K562 (cell line): ENCODE data around the gene UBE2O. TPM values are rescaled to one million over a fixed set of nuclear protein-coding genes. Genes with fewer than 3 reads are reported as not detected.
A peak's percentile ranks its signal among the peaks of the same experiment; 100 is the strongest.

Experiments
- ATAC-seq: fragments of 200-7000 bp; cut with Tn5 transposase; 3 replicates; pipeline ENCODE4 v1.9.1; 2020; ENCODE audit warnings: moderate library complexity
- BruUV-seq: library from RNA; stranded (reverse); fragments of 400-500 nt; replicated peaks from 2 replicates; lab custom pipeline; 2021; lab: Mats Ljungman, UMichigan
- CTCF ChIA-PET: fragments of 300-600 bp; formaldehyde crosslinking; extraction: SDS; loops from one replicate; lab custom pipeline; 2021; ENCODE audit warnings: low intra/inter-chr PET ratio; lab: Yijun Ruan, JAX
- POLR2A ChIA-PET: fragments of 300-600, 350-650 bp; sonication (Branson Sonifier 250); formaldehyde crosslinking; extraction: SDS; loops from one replicate; lab custom pipeline; 2021; ENCODE audit warnings: antibody characterized with exemption, inconsistent platforms; lab: Yijun Ruan, JAX
- DNase-seq, 4 experiments: peaks; one replicate each; pipeline versions ENCODE4 v3.0.0 to v3.0.0-alpha.2; 2011 to 2018; ENCODE audit warnings: low spot score in 3 of 4, mixed read lengths in 3 of 4; ENCODE audit errors: extremely low read depth in 1 of 4
- FAIRE-seq: peaks from 2 replicates; lab custom pipeline; 2011; peaks lifted over from hg19 to GRCh38; lab: Jason Lieb, UNC
- H2AFZ ChIP-seq: 2 replicates; pipeline ENCODE4 v1.6.0; 2011; ENCODE audit warnings: low read depth, low read length, control low read depth, inconsistent platforms
- H3K27ac ChIP-seq: fragments of 200-600 bp; 3 replicates; pipeline ENCODE4 v1.8.0; 2011; ENCODE audit warnings: low read depth, mild to moderate bottlenecking, control low read depth, inconsistent platforms, low read length, moderate library complexity, mixed read lengths; ENCODE audit errors: extremely low read depth
- H3K27me3 ChIP-seq, 2 experiments: fragments of 300-600 bp in 1 of 2; 2 replicates in 1 of 2; 3 replicates in 1 of 2; pipeline versions ENCODE4 v1.6.0 to v1.8.0; 2011; ENCODE audit warnings: inconsistent platforms in 2 of 2, low read length in 2 of 2, mild to moderate bottlenecking in 1 of 2, mixed read lengths in 1 of 2, moderate library complexity in 1 of 2; ENCODE audit not compliant: control insufficient read depth in 2 of 2, insufficient read depth in 2 of 2
- H3K36me3 ChIP-seq: fragments of 300-600 bp; 3 replicates; pipeline ENCODE4 v1.8.0; 2011; ENCODE audit warnings: mild to moderate bottlenecking, low read length, inconsistent platforms; ENCODE audit not compliant: control insufficient read depth, insufficient read depth
- H3K4me1 ChIP-seq, 2 experiments: fragments of 200-600 bp in 1 of 2; replicated peaks in 1 of 2; 2 replicates in 1 of 2; 3 replicates in 1 of 2; pipeline versions ENCODE4 v1.5.1 to v1.8.0; 2011; ENCODE audit warnings: inconsistent platforms in 2 of 2, low read length in 2 of 2, mild to moderate bottlenecking in 1 of 2, mixed read lengths in 1 of 2, moderate library complexity in 1 of 2; ENCODE audit not compliant: control insufficient read depth in 2 of 2, insufficient read depth in 2 of 2
- H3K4me2 ChIP-seq: 2 replicates; pipeline ENCODE4 v1.6.1; 2011; ENCODE audit warnings: low read length, control low read depth, inconsistent platforms, mixed read lengths; ENCODE audit not compliant: insufficient read depth
- H3K4me3 ChIP-seq: fragments of 200-600 bp; sonication (generic), shearing (Covaris generic); 2 replicates; pipeline ENCODE4 v1.5.1; 2016; ENCODE audit warnings: control low read depth, inconsistent platforms
- H3K79me2 ChIP-seq: fragments of 200-600 bp; 3 replicates; pipeline ENCODE4 v1.8.0; 2011; ENCODE audit warnings: low read length, inconsistent platforms; ENCODE audit not compliant: control insufficient read depth, insufficient read depth
- H3K9ac ChIP-seq, 2 experiments: 2 replicates each; pipeline versions ENCODE4 v1.6.0 to v1.6.1; 2011; ENCODE audit warnings: low read depth in 2 of 2, low read length in 2 of 2, control low read depth in 1 of 2, inconsistent platforms in 1 of 2, mild to moderate bottlenecking in 1 of 2, mixed read lengths in 1 of 2; ENCODE audit not compliant: insufficient read depth in 1 of 2
- H3K9me1 ChIP-seq: one replicate; pipeline ENCODE4 v1.6.0; 2011; ENCODE audit warnings: inconsistent platforms, mild to moderate bottlenecking, low read length, moderate library complexity; ENCODE audit not compliant: control insufficient read depth, insufficient read depth
- H3K9me3 ChIP-seq: replicated peaks from 2 replicates; pipeline ENCODE4 v1.5.1; 2011; ENCODE audit warnings: low read depth, low read length, inconsistent platforms; ENCODE audit not compliant: control insufficient read depth, insufficient read depth
- H4K20me1 ChIP-seq: replicated peaks from 2 replicates; pipeline ENCODE4 v1.6.1; 2011; ENCODE audit warnings: low read length, inconsistent platforms, mixed read lengths; ENCODE audit not compliant: control insufficient read depth, insufficient read depth
- CEBPG ChIP-seq, 3 experiments: fragments of 200-800 bp in 1 of 3; sonication (Bioruptor generic) in 1 of 3; sonication (generic) in 1 of 3; formaldehyde crosslinking in 1 of 3; IDR thresholded peaks in 2 of 3; conservative IDR thresholded peaks in 1 of 3; 2 replicates each; pipeline versions ENCODE4 v1.6.1 to v1.8.0; 2016 to 2022; ENCODE audit warnings: missing compliant biosample characterization in 2 of 3, missing genetic modification characterization in 2 of 3, mild to moderate bottlenecking in 1 of 3, missing genetic modification reagents in 1 of 3
- KDM5B ChIP-seq: fragments of 200-600 bp; sonication (generic); IDR thresholded peaks from 2 replicates; pipeline ENCODE4 v1.6.1; 2012; ENCODE audit warnings: low read depth, mild to moderate bottlenecking, moderate library complexity, low read length, control low read depth, inconsistent platforms; ENCODE audit not compliant: insufficient replicate concordance
- NBN ChIP-seq: fragments of 450-650 bp; IDR thresholded peaks from 2 replicates; pipeline ENCODE4 v1.6.1; 2016; ENCODE audit warnings: low read depth, mild to moderate bottlenecking
- NFXL1 ChIP-seq: fragments of 450-650 bp; formaldehyde crosslinking; IDR thresholded peaks from 2 replicates; pipeline ENCODE4 v1.4.0; 2021; ENCODE audit warnings: mild to moderate bottlenecking
- POLR2AphosphoS5 ChIP-seq: IDR thresholded peaks from 2 replicates; pipeline ENCODE4 v1.6.1; 2011; ENCODE audit warnings: mild to moderate bottlenecking, low read depth, low read length, moderate library complexity; ENCODE audit not compliant: control insufficient read depth, insufficient read depth
- POLR2G ChIP-seq: fragments of 200-400 bp; formaldehyde crosslinking; IDR thresholded peaks from 2 replicates; pipeline ENCODE4 v1.6.1; 2017; ENCODE audit warnings: low read depth, mild to moderate bottlenecking, antibody characterized with exemption, low read length, moderate library complexity
- STAT5A ChIP-seq: IDR thresholded peaks from 2 replicates; pipeline ENCODE4 v1.6.1; 2012; ENCODE audit warnings: low read length, inconsistent platforms, borderline replicate concordance
- ZNF507 ChIP-seq: conservative IDR thresholded peaks from 2 replicates; pipeline ENCODE4 v1.6.1; 2017; ENCODE audit warnings: missing genetic modification characterization, missing compliant biosample characterization
- WGBS: fragments of 100-300 bp; shearing (Covaris generic); methylation state at CpG from one replicate; pipeline ENCODE4 v1.1.6; 2016; ENCODE audit warnings: low coverage, mixed read lengths; ENCODE audit not compliant: insufficient coverage; ENCODE audit errors: missing lambda C conversion rate; 5-methylcytosine and 5-hydroxymethylcytosine counted together
- in situ Hi-C: fragments of 300-500 bp; cut with MboI; formaldehyde crosslinking; loops from 4 replicates; pipeline ENCODE4 v1.15.0; 2018; ENCODE audit warnings: inconsistent platforms, mixed read lengths
- intact Hi-C: fragments of 100-400 bp; cut with micrococcal nuclease; formaldehyde crosslinking; loops from 2 replicates; pipeline ENCODE4 v1.14.2; 2022
- polyA plus RNA-seq, 8 experiments: library from polyadenylated mRNA; depleted of rRNA in 4 of 8; stranded (reverse) in 5 of 8; unstranded in 3 of 8; fragments of >200 nt; fragmentation: Nextera tagmentation in 2 of 8; fragmentation: Illumina TruSeq in 1 of 8; extraction: Ambion mirVana in 2 of 8; extraction: Trizol in 1 of 8; gene quantifications; 2 replicates each; pipeline versions ENCODE4 v1.2.1 to v1.2.3, GENCODE V29; 2011 to 2014; ENCODE audit warnings: inconsistent platforms in 1 of 8, missing spikeins in 1 of 8
- total RNA-seq, 7 experiments: library from RNA; depleted of rRNA in 6 of 7; stranded (reverse); fragments of >200 nt in 6 of 7; fragmentation: Illumina TruSeq in 2 of 7; extraction: Trizol in 2 of 7; gene quantifications; 2 replicates each; pipeline versions ENCODE4 v1.2.1 to v1.2.3, GENCODE V29; 2011 to 2021; ENCODE audit warnings: low replicate concordance in 1 of 7
- TF ChIP-seq, protein P1 (sequence below): fragments of 150-350 bp; conservative IDR thresholded peaks from 2 replicates; pipeline ENCODE4 v1.6.1; 2014; ENCODE audit warnings: low read length
- TF ChIP-seq, protein P2 (sequence below): fragments of 450-650 bp; IDR thresholded peaks from 2 replicates; pipeline ENCODE4 v1.6.1; 2017; ENCODE audit warnings: mild to moderate bottlenecking, moderate library complexity

The UBE2O gene
- total and polyA plus RNA-seq, 9 of the 15 experiments (the other 6 are each of a cell fraction or from before 2014, with no cell fraction given): 1.6 to 39.7 (median 13.3) TPM

DNA sequence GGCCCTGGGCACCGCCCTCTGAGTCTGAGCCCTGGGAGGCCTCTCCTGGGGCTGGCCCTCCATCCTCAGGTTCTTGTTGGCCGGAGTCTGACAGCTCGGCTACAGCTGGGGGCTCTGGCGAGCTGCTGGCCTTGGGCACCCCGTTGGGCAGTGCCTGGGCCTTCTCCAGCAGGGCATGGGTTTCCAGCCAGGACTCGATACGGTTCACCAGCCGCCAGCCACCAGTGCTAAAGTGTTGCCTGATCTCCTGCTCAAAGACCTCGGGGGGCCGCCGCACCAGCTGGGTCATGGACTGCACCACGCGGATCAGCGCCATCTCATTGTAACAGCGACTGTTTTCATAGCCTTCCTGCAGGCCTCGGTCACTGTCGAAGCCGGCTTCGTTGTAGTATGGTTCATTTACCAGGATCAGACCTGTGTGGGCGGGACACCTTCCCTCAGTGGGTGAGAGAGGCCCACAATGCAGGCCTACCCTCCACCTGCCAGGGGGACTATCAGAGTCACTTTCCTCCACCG lies 61.7 kb downstream of the UBE2O start:
- H3K4me2 ChIP-seq: no peak overlapping the region
- H4K20me1 ChIP-seq: no peaks in the 10 kb centered on the region
- FAIRE-seq: no peak
- ChIA-PET POLR2A (interaction anchor here (0.8 kb wide), 1 partner anchor 21 kb away, joined by 3 read pairs; no protein-coding TSS in a partner anchor), CTCF (no interaction called here)
- in situ Hi-C loops: no loop called here
- no peaks in the 10 kb centered on the region for H3K9me1 ChIP-seq
- H3K36me3 ChIP-seq: peaks cover 71% of the 10 kb centered on the region
- H3K9ac ChIP-seq: no peak overlapping the region
- peak; percentile 38; the same call in 1 of the 2 replicates for TF ChIP-seq POLR2G
- no peak for TF ChIP-seq ZNF507 (tag)
- TF ChIP-seq, all 486 proteins: peak for 1
- peaks cover 12% of the 10 kb centered on the region for H3K79me2 ChIP-seq
- H3K4me3 ChIP-seq: no peak overlapping the region
- H3K27me3 ChIP-seq: no peaks in the 10 kb centered on the region
- H3K27ac ChIP-seq: no peak overlapping the region
- DNase-seq (no peak), ATAC-seq (no peak)
- H2AFZ ChIP-seq: no peak overlapping the region
- peaks cover 5 to 22% of the 10 kb centered on the region in 2 experiments; a peak in 4 of 5 replicates for H3K4me1 ChIP-seq
- no TSS peak for BruUV-seq
- intact Hi-C loops: no loop called here
- WGBS: 96% methylated on average over 14 of the region's 21 CpGs
- no peaks in the 10 kb centered on the region for H3K9me3 ChIP-seq

DNA sequence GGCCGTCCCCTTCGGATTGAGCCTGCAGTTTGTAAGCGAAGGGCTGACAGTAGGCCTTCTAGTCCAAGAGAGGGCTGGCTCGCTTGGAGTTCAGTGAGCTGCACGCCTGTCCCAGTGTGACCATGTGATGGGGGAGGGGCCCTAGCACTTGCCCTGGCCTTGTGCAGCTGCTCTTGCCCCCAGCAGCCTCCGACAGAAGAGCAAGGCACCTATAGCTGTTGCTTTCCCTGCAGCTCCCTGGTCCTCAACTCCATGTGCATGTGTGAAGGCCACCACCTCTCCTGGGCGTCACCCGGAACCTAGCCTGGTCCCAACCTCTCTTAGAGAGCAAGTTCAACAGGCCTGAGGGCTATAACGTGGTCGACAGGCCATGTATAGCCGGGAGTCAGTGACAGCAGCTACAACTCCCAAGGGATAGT lies 62.9 kb downstream of the UBE2O start:
- no peaks in the 10 kb centered on the region for H3K27me3 ChIP-seq
- H3K27ac ChIP-seq: no peak overlapping the region
- no peak overlapping the region for H3K4me3 ChIP-seq
- no peak for DNase-seq
- BruUV-seq: no TSS peak
- intact Hi-C loops (no loop called here), in situ Hi-C loops (no loop called here)
- no peak for ATAC-seq
- no peak for FAIRE-seq
- H3K4me2 ChIP-seq: no peak overlapping the region
- no peak overlapping the region for H2AFZ ChIP-seq
- CTCF ChIA-PET: interaction anchor here (0.6 kb wide), 1 partner anchor 25 kb away, joined by 7 read pairs; no protein-coding TSS in a partner anchor
- POLR2A ChIA-PET: interaction anchor here (0.6 to 3.1 kb wide), 11 partner anchors 8 to 176 kb away, joined by 3 to 13 read pairs (median 3); no protein-coding TSS in a partner anchor
- no peaks in the 10 kb centered on the region for H4K20me1 ChIP-seq
- WGBS: 64% methylated on average over 10 of the region's 11 CpGs
- peaks cover 9 to 34% of the 10 kb centered on the region in 2 experiments for H3K4me1 ChIP-seq
- H3K79me2 ChIP-seq: peaks cover 25% of the 10 kb centered on the region
- peak overlapping the region in 1 of 2 experiments; percentile 74; a peak in 2 of 4 replicates for H3K9ac ChIP-seq
- peaks cover 62% of the 10 kb centered on the region for H3K36me3 ChIP-seq
- no peaks in the 10 kb centered on the region for H3K9me1 ChIP-seq
- H3K9me3 ChIP-seq: no peaks in the 10 kb centered on the region
- 0 out of 2 replicates have a peak, but pooled peaks have one; percentile 16 for TF ChIP-seq POLR2AphosphoS5
- no peak for TF ChIP-seq STAT5A
- TF ChIP-seq, protein P1, sequence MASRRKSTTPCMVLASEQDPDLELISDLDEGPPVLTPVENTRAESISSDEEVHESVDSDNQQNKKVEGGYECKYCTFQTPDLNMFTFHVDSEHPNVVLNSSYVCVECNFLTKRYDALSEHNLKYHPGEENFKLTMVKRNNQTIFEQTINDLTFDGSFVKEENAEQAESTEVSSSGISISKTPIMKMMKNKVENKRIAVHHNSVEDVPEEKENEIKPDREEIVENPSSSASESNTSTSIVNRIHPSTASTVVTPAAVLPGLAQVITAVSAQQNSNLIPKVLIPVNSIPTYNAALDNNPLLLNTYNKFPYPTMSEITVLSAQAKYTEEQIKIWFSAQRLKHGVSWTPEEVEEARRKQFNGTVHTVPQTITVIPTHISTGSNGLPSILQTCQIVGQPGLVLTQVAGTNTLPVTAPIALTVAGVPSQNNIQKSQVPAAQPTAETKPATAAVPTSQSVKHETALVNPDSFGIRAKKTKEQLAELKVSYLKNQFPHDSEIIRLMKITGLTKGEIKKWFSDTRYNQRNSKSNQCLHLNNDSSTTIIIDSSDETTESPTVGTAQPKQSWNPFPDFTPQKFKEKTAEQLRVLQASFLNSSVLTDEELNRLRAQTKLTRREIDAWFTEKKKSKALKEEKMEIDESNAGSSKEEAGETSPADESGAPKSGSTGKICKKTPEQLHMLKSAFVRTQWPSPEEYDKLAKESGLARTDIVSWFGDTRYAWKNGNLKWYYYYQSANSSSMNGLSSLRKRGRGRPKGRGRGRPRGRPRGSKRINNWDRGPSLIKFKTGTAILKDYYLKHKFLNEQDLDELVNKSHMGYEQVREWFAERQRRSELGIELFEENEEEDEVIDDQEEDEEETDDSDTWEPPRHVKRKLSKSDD: no peak
- TF ChIP-seq NFXL1 (CRISPR knock-in tag): no peak
- no peak for TF ChIP-seq CEBPG (CRISPR knock-in tag; IDR thresholded peaks at IDR 0.05)
- no peak for TF ChIP-seq CEBPG (tag; conservative IDR thresholded peaks at IDR 0.05 in 1 of 2, IDR thresholded peaks at IDR 0.05 in 1 of 2)
- peak; percentile 27 for TF ChIP-seq KDM5B
- TF ChIP-seq, protein P2, sequence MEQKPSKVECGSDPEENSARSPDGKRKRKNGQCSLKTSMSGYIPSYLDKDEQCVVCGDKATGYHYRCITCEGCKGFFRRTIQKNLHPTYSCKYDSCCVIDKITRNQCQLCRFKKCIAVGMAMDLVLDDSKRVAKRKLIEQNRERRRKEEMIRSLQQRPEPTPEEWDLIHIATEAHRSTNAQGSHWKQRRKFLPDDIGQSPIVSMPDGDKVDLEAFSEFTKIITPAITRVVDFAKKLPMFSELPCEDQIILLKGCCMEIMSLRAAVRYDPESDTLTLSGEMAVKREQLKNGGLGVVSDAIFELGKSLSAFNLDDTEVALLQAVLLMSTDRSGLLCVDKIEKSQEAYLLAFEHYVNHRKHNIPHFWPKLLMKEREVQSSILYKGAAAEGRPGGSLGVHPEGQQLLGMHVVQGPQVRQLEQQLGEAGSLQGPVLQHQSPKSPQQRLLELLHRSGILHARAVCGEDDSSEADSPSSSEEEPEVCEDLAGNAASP: no peak
- TF ChIP-seq NBN: no peak
